HG03432 (cell line): ENCODE measurements around the gene P4HTM.
A peak's percentile ranks its signal among the peaks of the same experiment; 100 is the strongest.
"Not testable (repeated sequence)": the region's sequence is repeated elsewhere in the genome, so short reads cannot be mapped to it uniquely, and the experiment has no call there.

Experiments used
- ATAC-seq: cut with Tn5 transposase; IDR thresholded peaks from one replicate; pipeline ENCODE4 v1.9.1; 2021; ENCODE audit warnings: mild to moderate bottlenecking, moderate library complexity; ENCODE audit not compliant: unreplicated experiment

The P4HTM gene

GRCh38 chr3:49007068-49007770 lies 17.2 kb downstream of the P4HTM start, which contains the start of gene WDR6:
Gene WDR6, plus strand, starts transcription at chr3:49007391. Its CDS starts 41 bp downstream, at chr3:49007432.
- peak; percentile 92 for ATAC-seq

- ATAC-seq: peak; percentile 40
These were observed 17.9 kb downstream of the P4HTM start for GRCh38 chr3:49007771-49008528.

GRCh38 chr3:49008627-49009026 lies 18.6 kb downstream of the P4HTM start:
- ATAC-seq: not testable (repeated sequence)

DNA sequence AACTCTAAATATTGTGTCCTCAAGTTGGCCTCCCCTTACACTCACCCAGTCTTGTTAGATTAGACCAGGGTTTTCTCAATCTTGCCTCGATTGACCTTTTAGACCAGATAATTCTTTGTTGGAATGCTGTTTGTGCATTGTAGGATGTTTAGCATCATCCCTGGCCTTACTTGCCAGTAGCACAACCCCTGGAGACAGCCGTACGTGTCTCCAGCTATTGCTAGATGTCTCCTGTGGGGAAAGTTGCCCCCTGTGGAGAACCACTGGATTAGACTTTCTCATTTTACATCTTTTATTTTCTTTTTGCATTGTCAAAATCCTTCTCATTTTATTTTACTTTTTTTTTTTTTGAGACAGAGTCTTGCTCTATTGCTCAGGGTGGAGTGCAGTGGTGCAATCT lies 19.4 kb downstream of the P4HTM start:
- ATAC-seq: no peak

DNA sequence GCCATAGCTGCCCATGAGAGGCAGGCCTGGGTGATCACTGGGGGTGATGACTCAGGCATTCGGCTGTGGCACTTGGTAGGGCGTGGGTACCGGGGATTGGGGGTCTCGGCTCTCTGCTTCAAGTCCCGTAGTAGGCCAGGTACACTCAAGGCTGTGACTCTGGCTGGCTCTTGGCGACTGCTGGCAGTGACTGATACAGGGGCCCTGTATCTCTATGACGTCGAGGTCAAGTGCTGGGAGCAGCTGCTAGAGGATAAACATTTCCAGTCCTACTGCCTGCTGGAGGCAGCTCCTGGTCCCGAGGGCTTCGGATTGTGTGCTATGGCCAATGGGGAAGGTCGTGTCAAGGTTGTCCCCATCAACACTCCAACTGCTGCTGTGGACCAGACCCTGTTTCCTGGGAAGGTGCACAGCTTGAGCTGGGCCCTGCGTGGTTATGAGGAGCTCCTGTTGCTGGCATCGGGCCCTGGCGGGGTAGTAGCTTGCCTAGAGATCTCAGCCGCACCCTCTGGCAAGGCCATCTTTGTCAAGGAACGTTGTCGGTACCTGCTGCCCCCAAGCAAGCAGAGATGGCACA lies 22.5 kb downstream of the P4HTM start:
- ATAC-seq: no peak

DNA sequence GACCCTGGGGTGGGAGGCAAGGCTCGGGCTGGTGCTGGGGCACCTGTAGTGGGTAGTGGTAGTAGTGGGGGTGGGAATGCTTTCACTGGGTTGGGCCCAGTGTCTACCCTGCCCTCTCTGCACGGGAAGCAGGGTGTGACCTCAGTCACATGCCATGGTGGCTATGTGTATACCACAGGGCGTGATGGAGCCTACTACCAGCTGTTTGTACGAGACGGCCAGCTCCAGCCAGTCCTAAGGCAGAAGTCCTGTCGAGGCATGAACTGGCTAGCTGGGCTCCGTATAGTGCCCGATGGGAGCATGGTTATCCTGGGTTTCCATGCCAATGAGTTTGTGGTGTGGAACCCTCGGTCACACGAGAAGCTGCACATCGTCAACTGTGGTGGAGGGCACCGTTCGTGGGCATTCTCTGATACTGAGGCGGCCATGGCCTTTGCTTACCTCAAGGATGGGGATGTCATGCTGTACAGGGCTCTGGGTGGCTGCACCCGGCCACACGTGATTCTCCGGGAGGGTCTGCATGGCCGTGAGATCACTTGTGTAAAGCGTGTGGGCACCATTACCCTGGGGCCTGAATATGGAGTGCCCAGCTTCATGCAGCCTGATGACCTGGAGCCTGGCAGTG lies 23.2 kb downstream of the P4HTM start:
- ATAC-seq: no peak

GRCh38 chr3:49013738-49014660 lies 24.0 kb downstream of the P4HTM start:
- ATAC-seq: no peak

- ATAC-seq: no peak
These were observed 25.0 kb downstream of the P4HTM start for GRCh38 chr3:49015072-49015471.

DNA sequence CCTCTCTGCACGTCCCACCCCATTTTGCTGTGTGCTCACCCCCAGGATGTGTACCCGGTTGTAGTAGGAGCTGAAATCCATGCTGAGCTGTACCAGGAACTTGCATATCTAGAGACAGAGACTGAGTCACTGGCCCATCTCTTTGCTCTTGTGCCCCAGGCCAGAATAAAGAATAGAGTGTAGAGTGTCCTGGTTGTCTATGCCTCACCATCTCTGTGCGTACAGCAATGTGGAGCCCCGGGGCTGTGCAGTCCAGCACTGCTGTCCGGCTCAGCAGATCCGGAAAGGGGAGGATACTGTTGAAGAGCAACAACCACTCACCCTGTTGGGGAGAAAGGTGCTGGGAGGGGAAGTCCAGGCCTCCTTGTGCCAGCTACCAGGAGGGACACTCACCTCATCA lies 25.7 kb downstream of the P4HTM start:
- no peak for ATAC-seq

DNA sequence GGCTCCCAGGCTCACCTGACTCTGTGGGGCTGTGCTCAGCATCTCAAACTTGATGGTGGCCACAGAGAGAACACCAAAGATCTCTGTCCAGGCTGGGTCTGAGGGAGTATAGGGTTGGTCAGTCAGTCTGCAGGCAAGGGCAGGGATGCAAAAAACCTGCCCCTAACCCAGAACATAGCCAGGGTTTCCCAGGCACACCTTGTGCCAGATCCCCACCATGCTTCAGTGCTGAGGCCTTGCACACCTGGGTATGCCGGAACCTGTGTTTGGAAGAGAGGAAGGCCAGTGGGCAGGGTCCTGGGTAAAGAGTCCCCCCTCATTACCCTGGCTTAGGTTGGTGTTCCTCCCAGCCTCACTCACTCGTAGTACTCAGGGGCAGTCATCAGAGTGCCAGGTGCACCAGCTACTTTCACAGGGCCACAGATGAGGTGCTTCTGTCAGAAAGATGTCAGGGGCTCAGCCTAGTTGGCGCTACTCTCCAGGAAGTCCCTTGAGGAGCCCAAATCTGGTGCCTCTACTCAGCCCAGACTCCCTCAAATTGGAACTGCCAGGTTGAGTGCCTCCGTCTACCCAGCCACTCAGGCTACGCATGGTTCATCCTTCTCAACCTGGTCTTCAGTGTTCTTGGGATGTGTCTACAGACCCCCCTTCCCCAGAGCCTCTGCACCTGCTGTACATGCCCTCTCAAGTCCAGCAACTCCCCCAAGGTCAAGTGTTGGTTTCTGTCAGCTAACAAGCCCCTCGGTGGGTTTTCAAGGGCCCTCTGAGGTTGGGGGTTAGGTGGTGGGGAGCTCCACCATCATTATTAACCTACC lies 26.6 kb downstream of the P4HTM start:
- ATAC-seq: no peak

DNA sequence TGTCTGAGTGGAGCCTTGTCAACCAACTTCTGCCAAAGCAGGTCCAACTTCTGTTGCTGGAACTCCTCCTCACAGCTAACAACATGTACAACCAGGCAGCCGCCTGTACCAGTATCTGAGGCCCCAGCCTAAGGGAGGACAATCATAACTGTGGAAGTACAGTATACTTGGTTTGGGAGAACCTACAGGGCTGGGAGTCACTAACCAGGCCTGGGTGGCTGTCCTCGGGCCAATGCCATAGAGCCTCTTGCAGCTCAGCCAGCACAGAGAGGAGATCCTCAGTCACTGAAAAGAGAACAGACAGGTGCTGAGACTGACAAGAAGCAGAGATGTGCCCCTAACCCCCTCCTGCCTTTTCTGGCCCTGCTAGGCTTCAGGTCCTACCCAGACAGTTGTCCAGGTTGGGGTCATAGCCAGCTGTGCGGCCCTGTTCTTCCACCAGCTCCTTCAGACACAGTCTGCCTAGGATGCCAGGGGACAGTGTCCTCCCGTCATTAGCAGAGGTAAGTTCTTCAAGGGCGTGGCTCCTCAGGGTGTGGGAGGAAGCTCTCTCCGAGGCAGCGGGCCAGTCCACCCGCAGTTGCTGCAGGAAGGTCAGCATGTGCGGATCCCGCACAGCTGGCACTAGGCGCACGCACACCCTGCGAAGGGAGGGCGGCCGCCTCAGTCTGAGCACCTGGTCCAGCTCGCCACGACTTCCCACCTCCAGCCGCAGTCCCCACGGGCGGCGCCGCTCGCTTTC lies 27.4 kb downstream of the P4HTM start:
- no peak for ATAC-seq

- no peak for ATAC-seq
These were observed 28.1 kb downstream of the P4HTM start, which contains the start of gene DALRD3 for GRCh38 chr3:49017971-49018706. Gene DALRD3, minus strand, starts transcription at chr3:49018580. Its CDS starts 16 bp downstream, at chr3:49018564.

DNA sequence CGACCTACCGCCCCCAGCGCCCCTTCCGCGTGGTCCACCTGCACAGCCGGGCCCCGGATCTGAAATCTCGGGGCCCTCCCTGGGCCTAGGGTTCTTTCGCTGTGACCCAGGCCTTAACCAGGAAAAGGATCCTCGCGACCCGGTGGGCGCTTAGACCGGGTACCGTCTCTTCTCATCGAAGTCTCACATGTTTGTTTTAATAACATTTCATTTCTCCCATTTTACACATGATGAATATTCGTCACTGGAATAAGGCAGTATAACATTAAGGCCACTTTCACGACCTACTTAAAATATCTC lies 28.6 kb downstream of the P4HTM start:
- ATAC-seq: no peak

DNA sequence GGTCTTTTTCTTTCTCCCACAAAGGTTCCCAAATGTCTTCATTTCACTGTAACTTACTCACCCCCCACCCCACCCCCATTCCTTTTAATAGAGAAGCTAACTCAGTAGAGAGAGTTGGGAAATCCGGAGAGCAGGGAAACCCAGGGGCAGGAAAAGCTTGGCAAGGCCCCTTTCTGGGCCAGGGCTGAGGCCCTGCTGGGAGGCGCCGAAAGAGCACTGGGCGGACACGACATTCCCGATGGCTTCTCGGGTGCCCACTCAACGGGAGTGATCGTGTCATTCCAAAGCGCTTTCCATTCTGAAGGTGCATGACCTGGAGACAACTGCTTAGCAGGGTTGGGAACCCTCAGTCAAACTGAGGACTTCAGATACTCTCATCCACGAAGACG lies 29.9 kb downstream of the P4HTM start:
- no peak for ATAC-seq

DNA sequence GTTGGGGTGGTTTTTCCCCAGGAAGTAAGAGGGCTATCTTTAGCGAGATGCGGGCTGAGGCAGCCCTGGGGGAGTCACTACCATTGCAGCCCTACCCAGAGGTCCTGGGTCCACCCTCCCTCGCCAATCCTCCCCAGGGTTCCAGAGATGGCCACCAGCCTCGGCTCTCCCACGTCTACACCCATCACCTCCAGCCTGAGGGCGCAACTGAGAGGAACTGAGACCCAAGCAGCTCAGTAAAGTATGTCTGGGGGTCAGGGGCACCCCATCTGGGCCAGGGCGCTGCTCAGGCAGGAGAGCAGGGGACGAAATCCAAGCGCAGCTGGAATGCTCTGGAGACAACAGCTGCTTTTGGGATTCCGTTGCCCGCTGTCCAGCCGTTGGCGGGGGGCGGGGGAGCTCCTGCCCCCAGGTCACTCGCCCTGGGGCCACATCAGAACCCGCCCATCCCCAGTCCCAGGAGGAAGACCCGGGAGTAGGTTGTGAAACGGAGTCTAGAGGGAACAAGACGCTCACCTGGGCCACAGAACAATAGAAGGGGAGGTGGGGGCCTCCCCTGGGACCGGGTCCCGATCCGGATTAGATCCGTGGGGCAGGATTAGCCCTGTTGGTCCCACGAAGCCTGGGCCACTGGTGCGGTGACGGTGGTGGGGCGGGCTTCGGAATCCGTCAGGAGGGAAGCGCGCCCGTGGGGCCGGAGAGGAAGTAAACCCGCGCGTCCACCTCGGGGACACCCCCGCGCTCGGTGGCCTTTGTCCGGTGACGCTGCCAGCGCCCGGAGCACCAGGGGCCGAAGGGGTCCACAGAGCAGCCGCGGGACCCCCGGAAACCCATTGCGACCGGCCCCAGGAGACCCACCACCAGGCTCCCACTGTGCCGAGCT lies 30.5 kb downstream of the P4HTM start:
- ATAC-seq: peak; percentile 1

DNA sequence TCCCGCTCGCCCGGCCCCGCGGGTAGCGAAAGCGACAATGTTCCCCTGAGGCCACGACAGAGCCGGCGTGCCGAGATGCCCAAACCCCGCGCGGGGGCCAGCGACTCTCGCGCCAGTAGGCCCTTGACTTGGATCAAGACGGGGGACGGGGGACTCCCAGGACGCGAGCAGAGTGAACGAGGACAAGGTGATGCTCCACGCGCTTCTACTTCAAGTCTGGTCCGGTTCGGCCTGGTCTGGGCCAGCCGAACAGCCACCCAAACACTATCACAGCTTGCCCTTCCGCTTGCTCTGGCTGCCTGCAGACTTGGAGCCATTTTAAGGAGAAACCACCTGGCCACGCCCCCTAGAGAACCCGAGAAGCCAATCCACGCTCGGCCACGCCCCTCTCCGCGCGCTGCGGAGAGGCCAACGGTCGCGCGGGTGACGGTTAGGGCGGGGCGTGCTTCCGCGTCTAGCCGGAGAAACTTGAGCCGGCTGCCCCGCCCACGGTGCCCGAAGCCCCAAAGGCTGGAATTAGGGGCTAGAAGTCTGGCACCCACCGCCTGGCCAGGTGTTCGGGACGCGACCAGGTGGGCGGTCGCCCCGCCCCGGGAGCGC lies 31.3 kb downstream of the P4HTM start:
- peak; percentile 53 for ATAC-seq
